IPS DF 4.7 (cell line): ENCODE measurements around the gene KIAA1671.
A peak's percentile ranks its signal among the peaks of the same experiment; 100 is the strongest.

Source experiments
- DNase-seq: peaks from one replicate; pipeline ENCODE4 v3.0.0-alpha.2; 2013; ENCODE audit warnings: low spot score; ENCODE audit errors: extremely low read depth

The KIAA1671 gene

DNA sequence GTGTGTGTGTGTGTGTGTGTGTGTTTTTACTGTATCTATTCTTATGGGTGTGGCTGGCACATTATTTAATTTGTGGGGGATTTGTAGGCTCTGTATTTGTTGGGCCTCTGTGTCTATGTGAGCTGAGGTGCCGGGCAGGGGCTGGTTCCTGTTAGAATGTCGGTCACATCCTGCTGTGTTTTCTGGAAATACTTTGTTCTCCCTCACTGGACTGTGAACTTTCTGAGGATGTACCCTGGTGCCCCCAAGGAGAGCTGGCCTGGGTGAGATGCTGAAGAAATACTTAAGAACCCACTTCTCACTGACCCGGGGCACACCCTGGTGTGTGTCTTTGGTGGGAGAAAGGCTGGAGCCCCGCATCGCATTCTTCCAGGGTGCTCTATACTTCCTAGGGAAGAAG lies 28.6 kb downstream of the KIAA1671 start:
- no peak for DNase-seq

- no peak for DNase-seq
These were observed 29.1 kb downstream of the KIAA1671 start for GRCh38 chr22:24981656-24982055.

GRCh38 chr22:24982301-24983056 lies 30.0 kb downstream of the KIAA1671 start:
- no peak for DNase-seq

GRCh38 chr22:24983151-24983550 lies 30.6 kb downstream of the KIAA1671 start:
- DNase-seq: no peak

- no peak for DNase-seq
These were observed 31.6 kb downstream of the KIAA1671 start for GRCh38 chr22:24984122-24984521.

GRCh38 chr22:24985826-24986214 lies 33.3 kb downstream of the KIAA1671 start:
- DNase-seq: no peak

- DNase-seq: no peak
These were observed 34.3 kb downstream of the KIAA1671 start for GRCh38 chr22:24986816-24987215.

DNA sequence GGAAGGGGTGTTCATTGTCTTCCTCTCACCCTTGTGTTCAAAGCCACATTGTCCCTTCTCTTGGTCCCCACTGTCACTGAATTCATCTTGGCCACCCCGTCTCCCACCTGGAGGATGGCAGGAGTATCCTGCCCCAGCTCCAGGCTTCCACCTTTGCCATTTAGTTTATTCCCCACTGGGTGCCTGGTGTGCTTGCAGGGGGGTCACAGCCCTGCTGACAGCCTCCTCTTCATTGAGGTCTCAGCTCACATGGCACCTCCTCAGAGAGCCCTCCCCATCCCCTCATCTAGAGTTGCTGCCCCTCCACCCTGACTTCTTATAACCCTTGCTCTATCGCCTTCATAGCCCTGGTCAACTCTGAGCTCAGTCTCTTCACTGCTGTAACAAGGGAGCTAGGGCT lies 36.6 kb downstream of the KIAA1671 start:
- DNase-seq: no peak

GRCh38 chr22:24989541-24989951 lies 37.0 kb downstream of the KIAA1671 start:
- DNase-seq: no peak

GRCh38 chr22:24990344-24990905 lies 37.9 kb downstream of the KIAA1671 start:
- DNase-seq: no peak

- DNase-seq: no peak
These were observed 40.4 kb downstream of the KIAA1671 start for GRCh38 chr22:24992946-24993345.

- no peak for DNase-seq
These were observed 41.7 kb downstream of the KIAA1671 start for GRCh38 chr22:24994070-24994763.

DNA sequence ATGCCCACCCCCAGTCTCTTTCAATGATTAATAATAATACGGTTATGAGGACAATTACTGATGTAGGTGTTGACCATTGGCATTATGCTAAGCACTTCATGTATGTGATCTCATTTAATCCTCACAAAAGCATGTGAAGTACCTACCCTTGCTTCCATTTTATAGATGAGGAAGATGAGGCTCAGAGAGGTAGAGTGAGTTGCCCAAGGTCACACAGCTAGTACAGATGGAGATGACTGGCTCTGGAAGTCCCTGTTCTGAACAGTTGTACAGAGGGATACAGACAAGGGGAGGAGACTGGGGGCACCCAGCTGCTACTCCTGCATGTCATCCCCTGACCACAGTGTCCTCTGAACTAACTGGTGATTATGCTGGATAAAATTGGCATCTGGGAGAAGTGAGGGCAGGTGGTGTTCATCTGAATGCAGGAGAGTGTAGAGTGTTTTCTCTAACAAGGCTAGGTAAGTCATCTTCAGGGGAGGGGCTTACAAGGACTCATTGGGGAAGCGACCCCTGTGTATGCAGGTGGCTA lies 43.2 kb downstream of the KIAA1671 start:
- no peak for DNase-seq

DNA sequence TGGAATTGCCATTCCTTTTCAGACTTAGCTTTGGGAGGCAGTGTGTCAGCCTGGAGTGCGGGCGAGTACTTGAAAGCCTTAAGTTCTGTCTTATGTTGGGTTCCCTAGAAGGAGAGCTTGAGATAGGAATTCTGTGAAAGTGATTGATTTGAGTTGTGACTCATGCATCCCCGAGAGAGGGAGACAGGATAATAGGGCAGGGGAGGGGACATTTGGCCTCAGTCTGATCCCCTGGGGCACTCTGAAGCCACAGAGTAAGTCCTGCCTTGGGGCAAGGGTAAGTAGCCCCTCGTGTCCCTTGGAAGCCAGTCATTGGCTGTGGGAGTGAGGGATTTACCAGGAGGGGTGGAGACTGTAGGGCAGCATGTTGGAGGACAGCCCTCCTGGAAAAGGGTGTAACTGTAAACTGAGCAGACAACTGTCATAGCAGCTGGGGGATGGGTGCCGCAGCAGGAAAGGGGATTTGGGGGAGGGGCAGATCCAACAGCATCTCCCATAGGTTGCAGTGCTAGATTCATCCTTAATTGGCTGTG lies 44.0 kb downstream of the KIAA1671 start:
- DNase-seq: peak; percentile 78

GRCh38 chr22:24997023-24997422 lies 44.5 kb downstream of the KIAA1671 start:
- no peak for DNase-seq

DNA sequence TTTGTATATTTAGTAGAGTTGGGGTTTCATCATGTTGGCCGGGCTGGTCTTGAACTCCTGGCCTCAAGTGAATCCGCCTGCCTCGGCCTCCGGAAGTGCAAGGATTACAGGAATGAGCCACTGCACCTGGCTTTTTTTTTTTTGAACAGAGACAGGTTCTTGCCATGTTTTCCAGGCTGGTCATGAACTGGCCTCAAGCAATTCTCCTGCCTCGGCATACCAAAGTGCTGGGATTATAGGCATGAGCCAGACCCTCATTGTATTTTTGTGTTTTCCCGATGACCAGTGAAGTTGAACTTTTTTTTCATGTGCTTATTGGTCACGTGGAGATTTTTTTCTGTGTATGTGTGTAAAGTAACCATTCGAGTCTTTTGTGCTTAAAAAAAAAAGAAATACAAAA lies 48.2 kb downstream of the KIAA1671 start:
- DNase-seq: no peak

- DNase-seq: no peak
These were observed 49.9 kb downstream of the KIAA1671 start for GRCh38 chr22:25002241-25002985.

GRCh38 chr22:25006354-25006753 lies 53.8 kb downstream of the KIAA1671 start:
- DNase-seq: no peak

DNA sequence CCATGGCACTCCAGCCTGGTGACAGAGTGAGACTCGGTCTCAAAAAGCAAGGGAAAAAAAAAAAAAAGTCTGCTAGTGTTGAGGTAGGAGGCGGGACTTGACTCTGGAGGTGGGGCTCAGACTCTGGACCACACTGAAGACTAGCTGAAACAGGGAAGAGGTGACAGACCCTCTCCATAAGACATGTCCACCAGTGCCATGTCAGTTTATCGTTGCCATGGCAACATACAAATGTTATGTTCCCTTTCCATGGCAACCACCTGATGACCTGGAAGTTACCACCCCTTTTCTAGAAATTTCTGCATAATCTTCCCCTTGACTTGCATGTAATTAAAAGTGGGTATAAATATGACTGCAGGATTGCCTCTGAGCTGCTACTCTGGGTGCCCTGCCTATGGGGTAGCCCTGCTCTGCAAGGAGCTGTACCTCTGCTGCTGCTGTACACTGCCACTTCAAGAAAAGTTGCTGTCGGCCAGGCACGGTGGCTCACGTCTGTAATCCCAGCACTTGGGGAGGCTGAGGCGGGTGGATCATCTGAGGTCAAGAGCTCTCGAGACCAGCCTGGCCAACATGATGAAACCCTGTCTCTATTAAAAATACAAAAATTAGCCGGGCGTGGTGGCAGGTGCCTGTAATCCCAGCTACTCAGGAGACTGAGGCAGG lies 55.1 kb downstream of the KIAA1671 start:
- DNase-seq: no peak

GRCh38 chr22:25008666-25009065 lies 56.1 kb downstream of the KIAA1671 start:
- no peak for DNase-seq

DNA sequence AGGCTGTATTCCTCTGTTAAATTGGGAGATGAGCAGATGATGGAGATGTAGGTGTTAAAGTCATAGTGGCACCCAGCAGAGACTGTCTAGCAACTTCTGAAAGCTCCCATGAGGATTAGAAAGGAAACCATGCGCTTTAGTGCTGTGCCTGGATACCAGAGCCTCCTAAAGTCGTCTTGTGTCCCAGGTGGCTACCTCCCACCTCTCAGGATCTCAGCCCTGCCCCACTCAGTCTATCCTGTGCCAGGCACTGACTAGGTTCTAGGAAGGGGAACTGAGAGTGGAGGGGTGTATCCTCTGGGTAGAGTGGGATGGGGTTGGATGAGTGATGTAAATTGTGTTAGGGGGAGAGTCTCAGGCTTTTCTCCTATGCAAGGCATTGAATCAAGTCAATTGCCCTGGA lies 60.2 kb downstream of the KIAA1671 start:
- DNase-seq: no peak
